Smooth muscle cell of the brain vasculature (primary cell): ENCODE measurements around the gene MARVELD2.

Experiments used
- DNase-seq: peaks from one replicate; pipeline ENCODE4 v3.0.0-alpha.2; 2012; ENCODE audit warnings: low read depth, low spot score

The MARVELD2 gene

GRCh38 chr5:69493396-69494133 lies 78.6 kb downstream of the MARVELD2 start:
- no peak for DNase-seq
